Adrenal gland (tissue), 12 donors: ENCODE data around the gene STARD7. TPM values are rescaled to one million over a fixed set of nuclear protein-coding genes. Genes with fewer than 3 reads are reported as not detected.

Experiments used
- DNase-seq, 7 donors: peaks; one replicate each; pipeline ENCODE4 v3.0.0-alpha.2; 2019 to 2020
- H3K27ac ChIP-seq, 5 donors: fragments of 200-600 bp; sonication (generic) in 4 of 5; 1 replicate in 3 of 5; 2 replicates in 2 of 5; pipeline versions ENCODE4 v1.5.1 to v1.8.0; 2016 to 2020; ENCODE audit warnings: mild to moderate bottlenecking in 1 of 5
- H3K27me3 ChIP-seq: fragments of 200-600 bp; 2 replicates; pipeline ENCODE4 v1.8.0; 2021
- H3K36me3 ChIP-seq, 2 donors: fragments of 200-600 bp; replicated peaks in 1 of 2; 1 replicate in 1 of 2; 2 replicates in 1 of 2; pipeline versions ENCODE4 v1.5.1 to v1.8.0; 2018 to 2022
- H3K4me1 ChIP-seq, 2 donors: fragments of 200-600 bp; replicated peaks in 1 of 2; 1 replicate in 1 of 2; 2 replicates in 1 of 2; pipeline versions ENCODE4 v1.5.1 to v1.8.0; 2018 to 2021
- H3K4me3 ChIP-seq, 4 donors: fragments of 200-600 bp; sonication (generic) in 3 of 4; one replicate each; pipeline ENCODE4 v1.5.1; 2016 to 2018
- H3K9me3 ChIP-seq, 3 donors: fragments of 200-600 bp; sonication (generic) in 1 of 3; replicated peaks in 1 of 3; 1 replicate in 2 of 3; 2 replicates in 1 of 3; pipeline versions ENCODE4 v1.5.1 to v1.8.0; 2016 to 2021
- CTCF ChIP-seq, 6 experiments: fragments of 450-650 bp in 4 of 6; fragments of 200-600 bp in 2 of 6; sonication (generic) in 1 of 6; IDR thresholded peaks; 1 replicate in 5 of 6; 2 replicates in 1 of 6; pipeline versions ENCODE4 v1.5.1 to v1.8.0; 2016 to 2021; ENCODE audit warnings: antibody characterized with exemption in 6 of 6, mild to moderate bottlenecking in 2 of 6, moderate library complexity in 1 of 6
- POLR2A ChIP-seq, 2 donors: fragments of 450-650 bp; IDR thresholded peaks; one replicate each; pipeline ENCODE4 v1.6.1; 2017; ENCODE audit warnings: antibody characterized with exemption in 2 of 2, mild to moderate bottlenecking in 2 of 2, moderate library complexity in 1 of 2
- WGBS, 4 donors: extraction: QIAGEN DNeasy Blood & Tissue Kit in 2 of 4; methylation state at CpG; one replicate each; pipeline versions ENCODE4 v1.1.5 to v1.1.7; 2013 to 2017; 5-methylcytosine and 5-hydroxymethylcytosine counted together
- intact Hi-C, 2 donors: fragments of 100-400 bp; cut with DNase I; formaldehyde crosslinking; loops; one replicate each; pipeline versions ENCODE4 v1.14.1 to v1.15.0; 2022 to 2023
- polyA plus RNA-seq, 3 donors: library from polyadenylated mRNA; stranded (reverse); fragments of 200-250 nt in 2 of 3; fragments of 350-450 nt in 1 of 3; fragmentation: Illumina TruSeq in 1 of 3; extraction: RNeasy Lipid Tissue Mini Kit (QIAGEN cat#74804) in 1 of 3; gene quantifications; one replicate each; pipeline ENCODE4 v1.2.3, GENCODE V29; 2013 to 2014
- total RNA-seq, 9 donors: library from RNA; depleted of rRNA in 4 of 9; stranded (reverse); fragments of >200 nt in 4 of 9; fragments of 120-200 nt in 1 of 9; fragmentation: NEBNext Ultra II Directional in 1 of 9; extraction: Animal tissue kit (Norgen Biotek cat#: 25700) in 1 of 9; gene quantifications; one replicate each; pipeline versions ENCODE4 v1.1.0 to v1.2.4, GENCODE V29; 2013 to 2023
- donor health status: healthy with polysubstance abuse.
- donor health status: Bipolar disorder and iron deficiency.
- donor health status: DM: yes; HTN: yes; CAD: no.
- donor health status: DM: no; HTN: no; CAD: no.
- donor health status: DM: no; HTN: no; CAD: no.
- donor health status: DM: yes; HTN: yes; CAD: no.

STARD7 gene
- total and polyA plus RNA-seq, 12 donors = 37.8 to 209 (median 160) TPM

- Histone ChIP-seq H3K27ac (no peak overlapping the region), H3K9me3 (peaks cover 0 to 3% (median 0%) of the 10 kb centered on the region in 3 donors), H3K4me1 (peaks cover 0 to 8% of the 10 kb centered on the region in 2 donors), H3K27me3 (no peaks in the 10 kb centered on the region), H3K36me3 (no peaks in the 10 kb centered on the region), H3K4me3 (no peak overlapping the region)
- no peak for DNase-seq
- TF ChIP-seq CTCF (IDR thresholded peaks at IDR 0.05) = no peak
- TF ChIP-seq POLR2A (IDR thresholded peaks at IDR 0.05) = no peak
- WGBS, 4 donors = 88 to 96% (median 94%) methylated on average over 15 of the region's 15 CpGs
- intact Hi-C loops = loop anchor here in 1 of 2 donors (10.0 kb wide), 1 partner anchor 147 kb away; no protein-coding TSS in a partner anchor
Measured at GRCh38 chr2:96171831-96172230, 36.8 kb downstream of the STARD7 start.

- Histone ChIP-seq H3K36me3 (no peaks in the 10 kb centered on the region), H3K4me3 (no peak overlapping the region), H3K4me1 (no peaks in the 10 kb centered on the region), H3K27ac (no peak overlapping the region), H3K27me3 (no peaks in the 10 kb centered on the region), H3K9me3 (peaks cover 0 to 3% (median 0%) of the 10 kb centered on the region in 3 donors)
- no peak for DNase-seq
- whole genome bisulfite sequencing, 4 donors = 89 to 98% (median 96%) methylated on average over 3 of the region's 3 CpGs
- TF ChIP-seq POLR2A (IDR thresholded peaks at IDR 0.05) = no peak
- no peak for TF ChIP-seq CTCF (IDR thresholded peaks at IDR 0.05)
- intact Hi-C loops = loop anchor here in 1 of 2 donors (10.0 kb wide), 1 partner anchor 146 kb away; no protein-coding TSS in a partner anchor
Measured at GRCh38 chr2:96170626-96171025, 38.0 kb downstream of the STARD7 start.

GRCh38 chr2:96169868-96170507 is 38.6 kb downstream of the STARD7 start:
- Histone ChIP-seq H3K9me3 (peaks cover 0 to 3% (median 0%) of the 10 kb centered on the region in 3 donors), H3K4me1 (no peaks in the 10 kb centered on the region), H3K27ac (no peak overlapping the region), H3K27me3 (no peaks in the 10 kb centered on the region), H3K36me3 (no peaks in the 10 kb centered on the region), H3K4me3 (no peak overlapping the region)
- intact Hi-C loops = loop anchor here in 1 of 2 donors (10.0 kb wide), 1 partner anchor 145 kb away; no protein-coding TSS in a partner anchor
- no peak for TF ChIP-seq CTCF (IDR thresholded peaks at IDR 0.05)
- no peak for TF ChIP-seq POLR2A (IDR thresholded peaks at IDR 0.05)
- 74 to 78% (median 76%) methylated on average over 2 of the region's 2 CpGs for WGBS, 4 donors
- no peak for DNase-seq

GRCh38 chr2:96167407-96168013 is 41.1 kb downstream of the STARD7 start:
- no peak for DNase-seq
- peaks cover 0 to 3% (median 0%) of the 10 kb centered on the region in 3 donors for H3K9me3 ChIP-seq
- WGBS, 4 donors = 76 to 84% (median 80%) methylated on average over 6 of the region's 6 CpGs
- no peak for TF ChIP-seq POLR2A (IDR thresholded peaks at IDR 0.05)
- no peak for TF ChIP-seq CTCF (IDR thresholded peaks at IDR 0.05)
- H3K27ac ChIP-seq = no peak overlapping the region
- H3K4me3 ChIP-seq = no peak overlapping the region
- H3K4me1 ChIP-seq = no peaks in the 10 kb centered on the region
- no peaks in the 10 kb centered on the region for H3K36me3 ChIP-seq
- intact Hi-C loops = no loop called here
- H3K27me3 ChIP-seq = no peaks in the 10 kb centered on the region
